Esophagus muscularis mucosa (tissue), 3 donors: ENCODE data around the gene ZNF136.

Experiments
- POLR2A ChIP-seq: fragments of 450-650 bp; IDR thresholded peaks from one replicate; pipeline ENCODE4 v1.6.1; 2017; ENCODE audit warnings: antibody characterized with exemption, moderate library complexity, mild to moderate bottlenecking, low read depth
- POLR2AphosphoS5 ChIP-seq, 2 donors: sonication (generic); formaldehyde crosslinking; IDR thresholded peaks; one replicate each; pipeline ENCODE4 v1.6.1; 2017; ENCODE audit warnings: antibody characterized with exemption in 2 of 2
- TF ChIP-seq, protein P1 (sequence below), 3 experiments: fragments of 200-600 bp in 2 of 3; fragments of 450-650 bp in 1 of 3; sonication (generic) in 2 of 3; IDR thresholded peaks; one replicate each; pipeline ENCODE4 v1.5.1; 2017 to 2019; ENCODE audit warnings: antibody characterized with exemption in 3 of 3, mild to moderate bottlenecking in 2 of 3, moderate library complexity in 1 of 3

DNA sequence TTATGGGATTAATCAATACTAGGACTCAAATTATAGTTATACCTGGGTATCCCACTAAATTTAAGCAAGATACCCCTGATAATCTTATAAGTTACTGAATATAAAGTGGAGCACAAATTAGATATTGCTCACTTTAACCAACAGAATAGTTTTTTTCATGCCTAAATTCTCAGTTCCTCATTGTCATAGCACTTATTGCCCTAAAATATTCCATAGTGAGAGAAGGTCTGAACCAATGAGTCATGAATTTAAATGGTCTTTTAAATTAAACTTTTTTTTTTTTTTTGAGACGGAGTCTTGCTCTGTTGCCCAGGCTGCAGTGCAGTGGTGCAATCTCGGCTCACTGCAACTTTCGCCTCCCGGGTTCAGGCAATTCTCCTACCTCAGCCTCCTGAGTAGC, 42.4 kb downstream of the ZNF136 start:
- TF ChIP-seq POLR2A, result no peak
- TF ChIP-seq POLR2AphosphoS5 (IDR thresholded peaks at IDR 0.05), result no peak
- TF ChIP-seq, protein P1, sequence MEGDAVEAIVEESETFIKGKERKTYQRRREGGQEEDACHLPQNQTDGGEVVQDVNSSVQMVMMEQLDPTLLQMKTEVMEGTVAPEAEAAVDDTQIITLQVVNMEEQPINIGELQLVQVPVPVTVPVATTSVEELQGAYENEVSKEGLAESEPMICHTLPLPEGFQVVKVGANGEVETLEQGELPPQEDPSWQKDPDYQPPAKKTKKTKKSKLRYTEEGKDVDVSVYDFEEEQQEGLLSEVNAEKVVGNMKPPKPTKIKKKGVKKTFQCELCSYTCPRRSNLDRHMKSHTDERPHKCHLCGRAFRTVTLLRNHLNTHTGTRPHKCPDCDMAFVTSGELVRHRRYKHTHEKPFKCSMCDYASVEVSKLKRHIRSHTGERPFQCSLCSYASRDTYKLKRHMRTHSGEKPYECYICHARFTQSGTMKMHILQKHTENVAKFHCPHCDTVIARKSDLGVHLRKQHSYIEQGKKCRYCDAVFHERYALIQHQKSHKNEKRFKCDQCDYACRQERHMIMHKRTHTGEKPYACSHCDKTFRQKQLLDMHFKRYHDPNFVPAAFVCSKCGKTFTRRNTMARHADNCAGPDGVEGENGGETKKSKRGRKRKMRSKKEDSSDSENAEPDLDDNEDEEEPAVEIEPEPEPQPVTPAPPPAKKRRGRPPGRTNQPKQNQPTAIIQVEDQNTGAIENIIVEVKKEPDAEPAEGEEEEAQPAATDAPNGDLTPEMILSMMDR (IDR thresholded peaks at IDR 0.05), result no peak
